Fibroblast of lung (primary cell): ENCODE data around the gene UGGT2. TPM values are rescaled to one million over a fixed set of nuclear protein-coding genes. Genes with fewer than 3 reads are reported as not detected.

Source experiments
- DNase-seq, 2 donors: peaks; one replicate each; pipeline versions ENCODE4 v3.0.0 to v3.0.0-alpha.2; 2010; ENCODE audit warnings: low read depth in 2 of 2
- H2AFZ ChIP-seq: 2 replicates; pipeline ENCODE4 v1.5.1; 2012; ENCODE audit warnings: low read length, control low read depth, inconsistent platforms
- H3K27ac ChIP-seq: 2 replicates; pipeline ENCODE4 v1.5.1; 2011; ENCODE audit warnings: low read length, control low read depth; ENCODE audit not compliant: insufficient read depth
- H3K27me3 ChIP-seq: 2 replicates; pipeline ENCODE4 v1.5.1; 2011; ENCODE audit warnings: mild to moderate bottlenecking, low read length; ENCODE audit not compliant: control insufficient read depth, insufficient read depth
- H3K36me3 ChIP-seq: 2 replicates; pipeline ENCODE4 v1.5.1; 2011; ENCODE audit warnings: low read length; ENCODE audit not compliant: control insufficient read depth, insufficient read depth
- H3K4me1 ChIP-seq: 2 replicates; pipeline ENCODE4 v1.5.1; 2011; ENCODE audit warnings: low read length; ENCODE audit not compliant: control insufficient read depth, insufficient read depth; ENCODE audit errors: extremely low read depth
- H3K4me2 ChIP-seq: 2 replicates; pipeline ENCODE4 v1.5.1; 2011; ENCODE audit warnings: low read length, control low read depth; ENCODE audit not compliant: insufficient read depth; ENCODE audit errors: extremely low read depth
- H3K4me3 ChIP-seq, 4 experiments: fragments of 200-600 bp in 1 of 4; sonication (generic) in 1 of 4; replicated peaks in 1 of 4; 2 replicates each; pipeline ENCODE4 v1.5.1; 2011 to 2016; ENCODE audit warnings: low read length in 4 of 4, low read depth in 3 of 4, mild to moderate bottlenecking in 3 of 4, control low read depth in 2 of 4, inconsistent platforms in 1 of 4, mixed read lengths in 1 of 4; ENCODE audit not compliant: insufficient read depth in 1 of 4; ENCODE audit errors: control extremely low read depth in 1 of 4
- H3K79me2 ChIP-seq: 2 replicates; pipeline ENCODE4 v1.5.1; 2012; ENCODE audit warnings: mild to moderate bottlenecking, low read length, inconsistent platforms; ENCODE audit not compliant: control insufficient read depth, insufficient read depth
- H3K9ac ChIP-seq: 2 replicates; pipeline ENCODE4 v1.5.1; 2011; ENCODE audit warnings: mild to moderate bottlenecking, low read length, control low read depth; ENCODE audit not compliant: insufficient read depth
- H3K9me3 ChIP-seq: 2 replicates; pipeline ENCODE4 v1.5.1; 2012; ENCODE audit warnings: low read depth, low read length; ENCODE audit not compliant: control insufficient read depth, insufficient read depth
- H4K20me1 ChIP-seq: 2 replicates; pipeline ENCODE4 v1.5.1; 2011; ENCODE audit warnings: low read length; ENCODE audit not compliant: control insufficient read depth, insufficient read depth; ENCODE audit errors: extremely low read depth
- CTCF ChIP-seq, 2 donors: IDR thresholded peaks in 1 of 2; conservative IDR thresholded peaks in 1 of 2; 1 replicate in 1 of 2; 2 replicates in 1 of 2; pipeline ENCODE4 v1.5.1; 2011 to 2012; ENCODE audit warnings: low read length in 2 of 2, control low read depth in 1 of 2, inconsistent platforms in 1 of 2, low read depth in 1 of 2, mild to moderate bottlenecking in 1 of 2
- EZH2 ChIP-seq: IDR thresholded peaks from 2 replicates; pipeline ENCODE4 v1.5.1; 2012; ENCODE audit warnings: low read length, control low read depth, mild to moderate bottlenecking; ENCODE audit errors: missing control alignments
- polyA plus RNA-seq, 2 donors: library from polyadenylated mRNA; depleted of rRNA in 1 of 2; stranded (reverse) in 1 of 2; unstranded in 1 of 2; fragments of >200 nt; gene quantifications; 2 replicates each; pipeline ENCODE4 v1.2.1, GENCODE V29; 2011 to 2012; ENCODE audit warnings: missing spikeins in 1 of 2
- total RNA-seq: library from RNA; depleted of rRNA; stranded (reverse); fragments of >200 nt; gene quantifications from 2 replicates; pipeline ENCODE4 v1.2.1, GENCODE V29; 2014

Gene UGGT2
- total and polyA plus RNA-seq, 2 donors (not counting 1 experiment from before 2014, with no cell fraction given): 26.3 to 47.2 TPM

GRCh38 chr13:96071504-96071903 is 18.3 kb upstream of the UGGT2 start:
- Histone ChIP-seq H3K27ac (no peak overlapping the region), H3K9ac (no peak overlapping the region), H3K79me2 (no peaks in the 10 kb centered on the region), H3K9me3 (no peaks in the 10 kb centered on the region), H3K36me3 (no peaks in the 10 kb centered on the region), H4K20me1 (no peaks in the 10 kb centered on the region), H3K27me3 (peaks cover 7% of the 10 kb centered on the region), H3K4me1 (no peaks in the 10 kb centered on the region), H3K4me3 (no peak overlapping the region), H2AFZ (no peak overlapping the region), H3K4me2 (no peak overlapping the region)
- no peak for DNase-seq
- TF ChIP-seq EZH2 (no peak), CTCF (conservative IDR thresholded peaks at IDR 0.05 in 1 of 2, IDR thresholded peaks at IDR 0.05 in 1 of 2; ENCODE audit: low read depth in 1 of 2, low read length in 2 of 2) (no peak)

- no peaks in the 10 kb centered on the region for H4K20me1 ChIP-seq
Observed at GRCh38 chr13:96068729-96069128, 15.5 kb upstream of the UGGT2 start.

GRCh38 chr13:96065849-96066248 is 12.6 kb upstream of the UGGT2 start:
- no peak overlapping the region for H3K4me3 ChIP-seq
- no peak for TF ChIP-seq EZH2
- no peak for TF ChIP-seq CTCF (conservative IDR thresholded peaks at IDR 0.05 in 1 of 2, IDR thresholded peaks at IDR 0.05 in 1 of 2; ENCODE audit: low read depth in 1 of 2, low read length in 2 of 2)
- no peaks in the 10 kb centered on the region for H4K20me1 ChIP-seq
- no peaks in the 10 kb centered on the region for H3K9me3 ChIP-seq
- no peak overlapping the region for H3K4me2 ChIP-seq
- no peaks in the 10 kb centered on the region for H3K36me3 ChIP-seq
- H3K27me3 ChIP-seq: peaks cover 7% of the 10 kb centered on the region
- DNase-seq: no peak
- no peaks in the 10 kb centered on the region for H3K4me1 ChIP-seq
- no peak overlapping the region for H3K9ac ChIP-seq
- H2AFZ ChIP-seq: no peak overlapping the region
- no peaks in the 10 kb centered on the region for H3K79me2 ChIP-seq
- H3K27ac ChIP-seq: no peak overlapping the region

More at GRCh38 chr13:96068729-96069128, 15.5 kb upstream of the UGGT2 start:
- Histone ChIP-seq H3K27me3 (peaks cover 7% of the 10 kb centered on the region), H3K79me2 (no peaks in the 10 kb centered on the region), H3K4me1 (no peaks in the 10 kb centered on the region), H3K27ac (no peak overlapping the region), H2AFZ (no peak overlapping the region), H3K9ac (no peak overlapping the region), H3K9me3 (no peaks in the 10 kb centered on the region), H3K4me3 (no peak overlapping the region), H3K4me2 (no peak overlapping the region), H3K36me3 (no peaks in the 10 kb centered on the region)
- DNase-seq: no peak
- TF ChIP-seq CTCF (conservative IDR thresholded peaks at IDR 0.05 in 1 of 2, IDR thresholded peaks at IDR 0.05 in 1 of 2; ENCODE audit: low read depth in 1 of 2, low read length in 2 of 2): no peak
- TF ChIP-seq EZH2: no peak
